Heart left ventricle (tissue), 16 donors: ENCODE measurements around the gene CDC26. TPM values are rescaled to one million over a fixed set of nuclear protein-coding genes. Genes with fewer than 3 reads are reported as not detected.

ENCODE experiments used
- ATAC-seq, 4 donors: fragments of 200-7000 bp; cut with Tn5 transposase; one replicate each; pipeline ENCODE4 v1.9.1; 2020 to 2022; ENCODE audit warnings: moderate library complexity in 4 of 4, mild to moderate bottlenecking in 3 of 4, moderate number of reproducible peaks in 1 of 4
- DNase-seq, 5 donors: peaks; one replicate each; pipeline ENCODE4 v3.0.0-alpha.2; 2020
- H3K27ac ChIP-seq, 12 donors: fragments of 200-600 bp; sonication (generic) in 4 of 12; one replicate each; pipeline versions ENCODE4 v1.5.0 to v1.8.0; 2016 to 2022; ENCODE audit warnings: mild to moderate bottlenecking in 2 of 12
- H3K27me3 ChIP-seq, 9 donors: fragments of 200-600 bp; sonication (generic) in 2 of 9; one replicate each; pipeline versions ENCODE4 v1.5.1 to v1.8.0; 2016 to 2022; ENCODE audit warnings: mild to moderate bottlenecking in 3 of 9
- H3K36me3 ChIP-seq, 9 donors: fragments of 200-600 bp; sonication (generic) in 2 of 9; one replicate each; pipeline versions ENCODE4 v1.5.0 to v1.8.0; 2018 to 2022; ENCODE audit warnings: mild to moderate bottlenecking in 2 of 9
- H3K4me1 ChIP-seq, 12 donors: fragments of 200-600 bp; sonication (generic) in 4 of 12; one replicate each; pipeline versions ENCODE4 v1.5.0 to v1.8.0; 2016 to 2022; ENCODE audit warnings: mild to moderate bottlenecking in 3 of 12
- H3K4me3 ChIP-seq, 12 donors: fragments of 200-600 bp; sonication (generic) in 4 of 12; one replicate each; pipeline versions ENCODE4 v1.5.0 to v1.8.0; 2017 to 2022; ENCODE audit warnings: mild to moderate bottlenecking in 9 of 12, moderate library complexity in 4 of 12
- H3K9me3 ChIP-seq, 12 donors: fragments of 200-600 bp; sonication (generic) in 4 of 12; one replicate each; pipeline versions ENCODE4 v1.5.0 to v1.8.0; 2016 to 2022; ENCODE audit warnings: mild to moderate bottlenecking in 1 of 12
- CTCF ChIP-seq, 12 donors: fragments of 200-600 bp; sonication (generic) in 4 of 12; IDR thresholded peaks; one replicate each; pipeline versions ENCODE4 v1.5.0 to v1.8.0; 2018 to 2022; ENCODE audit warnings: antibody characterized with exemption in 12 of 12, mild to moderate bottlenecking in 5 of 12
- POLR2A ChIP-seq, 2 donors: fragments of 450-650 bp; IDR thresholded peaks; one replicate each; pipeline ENCODE4 v1.6.1; 2017; ENCODE audit warnings: antibody characterized with exemption in 2 of 2, mild to moderate bottlenecking in 2 of 2, moderate library complexity in 2 of 2
- WGBS, 4 donors: extraction: QIAGEN DNeasy Blood & Tissue Kit in 2 of 4; methylation state at CpG; one replicate each; pipeline versions ENCODE4 v1.1.5 to v1.1.7; 2013 to 2018; 5-methylcytosine and 5-hydroxymethylcytosine counted together
- intact Hi-C, 10 donors: fragments of 100-400 bp; cut with DNase I; formaldehyde crosslinking; loops; one replicate each; pipeline versions ENCODE4 v1.11.1 to v1.14.2; 2022
- polyA plus RNA-seq, 2 donors: library from polyadenylated mRNA; stranded (reverse); fragments of 200-250 nt; gene quantifications; one replicate each; pipeline ENCODE4 v1.2.3, GENCODE V29; 2013
- total RNA-seq, 9 donors: library from RNA; depleted of rRNA in 2 of 9; stranded (reverse); fragments of >200 nt in 2 of 9; fragmentation: NEBNext Ultra II Directional in 3 of 9; extraction: Animal tissue kit (Norgen Biotek cat#: 25700) in 3 of 9; gene quantifications; one replicate each; pipeline versions ENCODE4 v1.1.0 to v1.2.4, GENCODE V29; 2016 to 2023
- donor health status: ischemic (EF 13 %, LVEDD 7.1; RV severe dilation, severe dysfunction).
- donor health status: healthy with polysubstance abuse.
- donor health status: DM: no; HTN: yes; CAD: no.
- donor health status: DM: no; HTN: no; CAD: no.
- donor health status: ischemic (EF 25% LVEDD 6.9; RV normal size, moderate dysfunction).
- donor health status: ischemic (EF 25% LVEDD 5.7; RV mildly dilated, moderate dysfunction).
- donor health status: healthy.
- donor health status: DM: yes; HTN: yes; CAD: no.
- donor health status: ischemic (EF 35%, LVEDD 5.7; RV mildly dilated, moderate dysfunction).
- donor health status: nonischemic (EF 11% LVEDD 7.7; RV severe dilation, severe dysfunction).
- donor health status: DM: yes; HTN: yes; CAD: no.
- donor health status: PGD.
- donor health status: ischemic (EF 29% LVEDD 5.4; RV normal size, mild dysfunction).
- donor health status: nonischemic (EF 23%, LVEDD 6.1; RV moderate dilation, normal function).

CDC26 gene
- total and polyA plus RNA-seq, 11 donors: 22.3 to 46.0 (median 35.3) TPM

GRCh38 chr9:113261917-113262671 is 13.3 kb downstream of the CDC26 start:
- 90 to 98% (median 94%) methylated on average over 1 of the region's 1 CpG for WGBS, 4 donors
- H3K4me1 ChIP-seq: no peaks in the 10 kb centered on the region
- TF ChIP-seq CTCF (IDR thresholded peaks at IDR 0.05) (no peak), POLR2A (IDR thresholded peaks at IDR 0.05) (no peak)
- no peaks in the 10 kb centered on the region for H3K9me3 ChIP-seq
- H3K4me3 ChIP-seq: no peak overlapping the region
- no peak overlapping the region for H3K27ac ChIP-seq
- H3K36me3 ChIP-seq: peaks cover 0 to 83% (median 71%) of the 10 kb centered on the region in 9 donors
- no peak for DNase-seq
- intact Hi-C loops: no loop called here
- H3K27me3 ChIP-seq: no peaks in the 10 kb centered on the region
- no peak for ATAC-seq

- no peaks in the 10 kb centered on the region for H3K9me3 ChIP-seq
- intact Hi-C loops: no loop called here
- DNase-seq (no peak), ATAC-seq (no peak)
- no peak overlapping the region for H3K27ac ChIP-seq
- no peak for TF ChIP-seq CTCF (IDR thresholded peaks at IDR 0.05)
- no peaks in the 10 kb centered on the region for H3K4me1 ChIP-seq
- H3K4me3 ChIP-seq: no peak overlapping the region
- 41 to 50% (median 46%) methylated on average over 1 of the region's 1 CpG for WGBS, 4 donors
- H3K27me3 ChIP-seq: no peaks in the 10 kb centered on the region
- H3K36me3 ChIP-seq: peaks cover 0 to 77% (median 66%) of the 10 kb centered on the region in 9 donors
Observed at GRCh38 chr9:113258282-113258681, 17.1 kb downstream of the CDC26 start.

- DNase-seq: no peak
- Histone ChIP-seq H3K36me3 (peaks cover 0 to 73% (median 64%) of the 10 kb centered on the region in 9 donors), H3K27ac (no peak overlapping the region), H3K4me1 (no peaks in the 10 kb centered on the region), H3K4me3 (no peak overlapping the region), H3K27me3 (no peaks in the 10 kb centered on the region), H3K9me3 (no peaks in the 10 kb centered on the region)
- TF ChIP-seq CTCF (IDR thresholded peaks at IDR 0.05): no peak
- no peak for TF ChIP-seq POLR2A (IDR thresholded peaks at IDR 0.05)
- intact Hi-C loops: no loop called here
- 92 to 97% (median 95%) methylated on average over 3 of the region's 3 CpGs for WGBS, 4 donors
- no peak for ATAC-seq
Observed at GRCh38 chr9:113257863-113258262, 17.5 kb downstream of the CDC26 start.

- Histone ChIP-seq H3K4me1 (no peaks in the 10 kb centered on the region), H3K4me3 (no peak overlapping the region), H3K9me3 (peaks cover 0 to 3% (median 0%) of the 10 kb centered on the region in 12 donors), H3K36me3 (peaks cover 0 to 50% (median 41%) of the 10 kb centered on the region in 9 donors), H3K27me3 (no peaks in the 10 kb centered on the region), H3K27ac (no peak overlapping the region)
- DNase-seq (no peak), ATAC-seq (no peak)
- TF ChIP-seq CTCF (IDR thresholded peaks at IDR 0.05): no peak
- TF ChIP-seq POLR2A (IDR thresholded peaks at IDR 0.05): no peak
- 85 to 95% (median 93%) methylated on average over 6 of the region's 6 CpGs for WGBS, 4 donors
- intact Hi-C loops: no loop called here
Observed at GRCh38 chr9:113255438-113255837, 19.9 kb downstream of the CDC26 start.
